ENCODE data around the gene ROBO2.

Gene ROBO2

DNA sequence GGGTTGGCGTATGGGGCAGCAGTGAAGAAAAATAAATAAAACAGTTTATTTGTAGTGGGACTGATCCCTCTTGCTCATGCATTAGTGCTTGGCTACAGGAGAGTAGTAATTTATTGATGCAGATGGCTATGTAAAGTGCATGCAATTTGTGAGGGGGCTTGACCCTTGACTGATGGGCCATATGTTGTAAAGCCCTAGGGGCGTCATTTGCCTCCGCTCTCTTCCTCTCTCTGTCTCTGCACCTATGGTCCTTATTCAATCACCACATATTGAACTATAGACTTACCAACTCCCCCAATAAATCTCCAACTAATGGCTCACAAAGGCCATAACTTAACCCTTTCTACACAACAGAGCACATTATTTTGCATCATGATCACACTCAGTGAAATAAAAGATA, 227.7 kb downstream of the ROBO2 start:
- Histone ChIP-seq H3K4me1 (ENCODE audit: insufficient read depth, low read length, severe bottlenecking) (no peaks in the 10 kb centered on the region), H3F3A (ENCODE audit: insufficient read depth, low read length) (no peaks in the 10 kb centered on the region), H3K27ac (ENCODE audit: low read depth, low read length, poor library complexity, severe bottlenecking) (no peak overlapping the region), H3K36me3 (ENCODE audit: insufficient read depth, low read length) (no peaks in the 10 kb centered on the region; the same call in 1 of the 2 replicates), H4K20me1 (ENCODE audit: insufficient read depth, low read length) (no peaks in the 10 kb centered on the region), H3K4me3 (ENCODE audit: low read depth, low read length, poor library complexity, severe bottlenecking) (no peak overlapping the region), H3K4me2 (ENCODE audit: low read length) (no peak overlapping the region), H2AFZ (ENCODE audit: low read length) (no peak overlapping the region), H3K9me3 (ENCODE audit: low read length) (no peaks in the 10 kb centered on the region), H3K9me2 (ENCODE audit: low read depth, low read length) (no peaks in the 10 kb centered on the region), H3K9ac (ENCODE audit: low read length) (no peak overlapping the region), H3K27me3 (ENCODE audit: insufficient read depth, low read length) (no peaks in the 10 kb centered on the region), H3K79me2 (ENCODE audit: insufficient read depth, low read length) (no peaks in the 10 kb centered on the region)
- TF ChIP-seq EZH2 (IDR thresholded peaks at IDR 0.05; ENCODE audit: borderline replicate concordance, low read length) = no peak
- TF ChIP-seq, protein P1, sequence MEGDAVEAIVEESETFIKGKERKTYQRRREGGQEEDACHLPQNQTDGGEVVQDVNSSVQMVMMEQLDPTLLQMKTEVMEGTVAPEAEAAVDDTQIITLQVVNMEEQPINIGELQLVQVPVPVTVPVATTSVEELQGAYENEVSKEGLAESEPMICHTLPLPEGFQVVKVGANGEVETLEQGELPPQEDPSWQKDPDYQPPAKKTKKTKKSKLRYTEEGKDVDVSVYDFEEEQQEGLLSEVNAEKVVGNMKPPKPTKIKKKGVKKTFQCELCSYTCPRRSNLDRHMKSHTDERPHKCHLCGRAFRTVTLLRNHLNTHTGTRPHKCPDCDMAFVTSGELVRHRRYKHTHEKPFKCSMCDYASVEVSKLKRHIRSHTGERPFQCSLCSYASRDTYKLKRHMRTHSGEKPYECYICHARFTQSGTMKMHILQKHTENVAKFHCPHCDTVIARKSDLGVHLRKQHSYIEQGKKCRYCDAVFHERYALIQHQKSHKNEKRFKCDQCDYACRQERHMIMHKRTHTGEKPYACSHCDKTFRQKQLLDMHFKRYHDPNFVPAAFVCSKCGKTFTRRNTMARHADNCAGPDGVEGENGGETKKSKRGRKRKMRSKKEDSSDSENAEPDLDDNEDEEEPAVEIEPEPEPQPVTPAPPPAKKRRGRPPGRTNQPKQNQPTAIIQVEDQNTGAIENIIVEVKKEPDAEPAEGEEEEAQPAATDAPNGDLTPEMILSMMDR (IDR thresholded peaks at IDR 0.05; ENCODE audit: low read length) = no peak

DNA sequence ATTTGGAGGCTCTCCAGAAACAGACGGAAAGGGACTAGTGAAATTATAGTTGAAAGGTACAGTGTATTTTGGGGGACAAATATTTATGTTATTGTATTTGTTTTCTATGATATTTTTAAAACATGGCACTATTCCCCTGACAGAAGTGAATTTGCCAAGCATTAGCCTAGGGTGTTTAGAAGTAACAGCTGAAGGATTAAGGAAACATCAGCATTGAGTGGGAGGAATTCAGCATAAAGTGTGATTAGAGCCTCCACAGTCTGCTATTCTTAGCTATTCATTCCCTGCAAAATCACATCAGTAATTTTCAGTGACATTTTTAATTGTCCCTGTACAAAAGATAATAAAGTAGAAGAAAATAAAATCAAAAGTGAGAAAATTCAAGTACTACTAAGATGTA, 231.4 kb downstream of the ROBO2 start:
- no peak for TF ChIP-seq EZH2 (IDR thresholded peaks at IDR 0.05; ENCODE audit: borderline replicate concordance, low read length)
- TF ChIP-seq, protein P1 (IDR thresholded peaks at IDR 0.05; ENCODE audit: low read length) = no peak
- no peak overlapping the region for H2AFZ ChIP-seq (ENCODE audit: low read length)

DNA sequence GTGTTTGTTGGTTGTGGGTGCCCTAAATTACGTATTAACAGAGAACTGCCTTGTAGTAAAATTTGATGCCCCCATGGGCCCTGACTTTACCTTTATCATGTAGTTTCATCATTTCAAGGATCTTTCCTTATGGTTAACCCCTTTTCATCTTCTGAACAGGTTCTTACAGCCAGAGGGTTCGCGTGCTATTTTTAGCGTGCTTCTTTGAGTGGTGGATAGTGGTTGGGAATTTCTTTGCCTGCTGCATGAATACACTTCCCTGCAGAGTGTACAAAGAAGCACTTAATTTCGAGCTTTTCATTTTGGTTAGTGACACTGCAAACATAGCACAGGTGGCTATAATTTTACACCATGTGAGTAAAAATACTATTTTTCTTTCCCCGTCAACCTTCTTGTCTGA, 231.8 kb downstream of the ROBO2 start:
- H3K27me3 ChIP-seq (ENCODE audit: insufficient read depth, low read length) = no peaks in the 10 kb centered on the region
- H3K9me3 ChIP-seq (ENCODE audit: low read length) = no peaks in the 10 kb centered on the region
- TF ChIP-seq EZH2 (IDR thresholded peaks at IDR 0.05; ENCODE audit: borderline replicate concordance, low read length) = no peak
- TF ChIP-seq, protein P1 (IDR thresholded peaks at IDR 0.05; ENCODE audit: low read length) = no peak
- H3K4me2 ChIP-seq (ENCODE audit: low read length) = no peak overlapping the region
- no peak overlapping the region for H3K4me3 ChIP-seq (ENCODE audit: low read depth, low read length, poor library complexity, severe bottlenecking)
- H4K20me1 ChIP-seq (ENCODE audit: insufficient read depth, low read length) = no peaks in the 10 kb centered on the region
- H3K9me2 ChIP-seq (ENCODE audit: low read depth, low read length) = no peaks in the 10 kb centered on the region
- H2AFZ ChIP-seq (ENCODE audit: low read length) = no peak overlapping the region
- H3K36me3 ChIP-seq (ENCODE audit: insufficient read depth, low read length) = no peaks in the 10 kb centered on the region
- H3F3A ChIP-seq (ENCODE audit: insufficient read depth, low read length) = no peaks in the 10 kb centered on the region
- no peak overlapping the region for H3K27ac ChIP-seq (ENCODE audit: low read depth, low read length, poor library complexity, severe bottlenecking)
- H3K9ac ChIP-seq (ENCODE audit: low read length) = no peak overlapping the region
- H3K79me2 ChIP-seq (ENCODE audit: insufficient read depth, low read length) = no peaks in the 10 kb centered on the region
- peaks cover 8% of the 10 kb centered on the region for H3K4me1 ChIP-seq (ENCODE audit: insufficient read depth, low read length, severe bottlenecking)

More for the DNA sequence above, 231.4 kb downstream of the ROBO2 start:
- no peaks in the 10 kb centered on the region for H4K20me1 ChIP-seq (ENCODE audit: insufficient read depth, low read length)
- H3K9me3 ChIP-seq (ENCODE audit: low read length) = no peaks in the 10 kb centered on the region
- no peak overlapping the region for H3K27ac ChIP-seq (ENCODE audit: low read depth, low read length, poor library complexity, severe bottlenecking)
- no peak overlapping the region for H3K4me2 ChIP-seq (ENCODE audit: low read length)
- no peaks in the 10 kb centered on the region for H3K36me3 ChIP-seq (ENCODE audit: insufficient read depth, low read length)
- no peak overlapping the region for H3K4me3 ChIP-seq (ENCODE audit: low read depth, low read length, poor library complexity, severe bottlenecking)
- peaks cover 8% of the 10 kb centered on the region for H3K4me1 ChIP-seq (ENCODE audit: insufficient read depth, low read length, severe bottlenecking)
- H3K27me3 ChIP-seq (ENCODE audit: insufficient read depth, low read length) = no peaks in the 10 kb centered on the region
- H3K9ac ChIP-seq (ENCODE audit: low read length) = no peak overlapping the region
- H3K79me2 ChIP-seq (ENCODE audit: insufficient read depth, low read length) = no peaks in the 10 kb centered on the region
- H3K9me2 ChIP-seq (ENCODE audit: low read depth, low read length) = no peaks in the 10 kb centered on the region
- no peaks in the 10 kb centered on the region for H3F3A ChIP-seq (ENCODE audit: insufficient read depth, low read length)
